Stimulated activated CD8-positive, alpha-beta memory T cell treated with anti-CD3 and anti-CD28 coated beads, Interleukin-15, amount 100 ng/mL, for 1 hour (primary cell): ENCODE data around the gene GPR55.
A peak's percentile ranks its signal among the peaks of the same experiment; 100 is the strongest.

Experiments used
- DNase-seq: peaks from one replicate; pipeline ENCODE4 v3.0.0-alpha.2; 2020; ENCODE audit warnings: low read depth

GPR55 gene

GRCh38 chr2:230919240-230919639, 5.8 kb downstream of the GPR55 start:
- DNase-seq = no peak

- no peak for DNase-seq
Measured at GRCh38 chr2:230916218-230916617, 8.8 kb downstream of the GPR55 start.

DNA sequence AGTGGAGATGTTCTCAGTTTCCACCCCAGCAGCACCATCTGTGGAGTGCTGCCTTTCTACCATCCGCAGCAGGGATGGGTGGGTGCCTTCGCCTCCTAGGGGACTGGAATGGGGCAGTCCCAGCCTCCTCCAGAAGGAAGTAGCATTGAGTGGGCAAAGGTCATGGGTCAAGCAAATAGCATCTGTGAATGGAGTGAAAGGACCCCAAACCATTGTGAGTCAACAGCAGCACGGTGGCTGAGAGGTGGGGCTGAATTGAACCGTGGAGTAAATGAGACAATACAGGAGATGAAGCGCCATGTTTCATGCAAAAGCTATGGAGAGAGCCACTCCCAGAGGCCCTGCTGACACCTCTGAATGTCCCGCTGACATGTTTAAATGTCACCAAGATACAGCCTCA, 9.7 kb downstream of the GPR55 start:
- no peak for DNase-seq

DNA sequence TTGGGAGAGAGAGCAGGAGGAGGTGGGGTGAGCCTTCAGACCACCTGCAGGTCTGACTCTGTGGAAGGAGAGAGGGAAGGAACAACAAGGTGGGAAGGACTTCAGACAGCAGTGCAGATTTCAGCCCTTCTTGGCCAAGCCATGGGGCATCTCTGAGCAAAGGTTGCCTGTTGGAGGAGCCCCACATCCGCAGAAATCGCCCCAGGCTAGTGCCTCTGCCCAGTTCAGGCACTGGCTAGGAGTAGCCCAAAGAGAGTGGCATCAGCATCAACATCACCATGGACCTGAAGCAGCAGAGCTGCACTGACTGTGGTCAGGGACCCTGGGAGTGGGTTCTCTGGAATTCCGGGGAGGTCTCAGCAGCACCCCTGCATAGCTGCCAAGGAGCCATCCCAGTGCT, 10.2 kb downstream of the GPR55 start:
- DNase-seq = no peak

- DNase-seq = no peak
Measured at GRCh38 chr2:230913406-230914143, 11.5 kb downstream of the GPR55 start.

- DNase-seq = no peak
Measured at GRCh38 chr2:230912724-230913123, 12.3 kb downstream of the GPR55 start.

- DNase-seq = no peak
Measured at GRCh38 chr2:230912046-230912445, 13.0 kb downstream of the GPR55 start.

GRCh38 chr2:230910546-230911177, 14.4 kb downstream of the GPR55 start:
- no peak for DNase-seq

- DNase-seq = no peak
Measured at GRCh38 chr2:230909841-230910545, 15.0 kb downstream of the GPR55 start.

GRCh38 chr2:230908595-230909191, 16.3 kb downstream of the GPR55 start:
- DNase-seq = no peak

DNA sequence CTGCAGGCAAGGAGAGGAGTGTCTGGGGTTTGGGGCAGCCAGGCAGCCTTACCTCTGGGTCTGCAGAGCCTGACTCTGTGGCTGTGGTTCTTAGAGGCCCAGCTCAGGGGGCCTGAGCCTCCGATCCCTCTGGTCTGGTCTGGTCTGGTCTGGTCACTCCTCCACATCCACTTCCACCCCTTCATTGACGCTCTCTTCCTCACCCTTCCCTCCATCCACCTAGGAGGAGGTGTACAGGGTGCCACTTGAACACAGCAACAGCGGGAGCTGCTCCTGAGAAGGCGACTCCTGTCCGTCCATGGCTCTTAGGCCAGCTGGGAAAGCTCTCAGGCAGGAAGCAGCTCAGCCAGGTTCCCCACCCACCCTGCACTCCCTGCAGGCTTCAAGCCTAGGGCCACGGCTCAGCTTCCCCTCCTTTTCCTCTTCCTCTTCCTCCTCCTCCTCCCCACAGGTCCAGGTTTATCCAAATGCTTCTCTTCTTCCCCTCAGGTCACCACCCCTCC, 16.9 kb downstream of the GPR55 start:
- DNase-seq = no peak

DNA sequence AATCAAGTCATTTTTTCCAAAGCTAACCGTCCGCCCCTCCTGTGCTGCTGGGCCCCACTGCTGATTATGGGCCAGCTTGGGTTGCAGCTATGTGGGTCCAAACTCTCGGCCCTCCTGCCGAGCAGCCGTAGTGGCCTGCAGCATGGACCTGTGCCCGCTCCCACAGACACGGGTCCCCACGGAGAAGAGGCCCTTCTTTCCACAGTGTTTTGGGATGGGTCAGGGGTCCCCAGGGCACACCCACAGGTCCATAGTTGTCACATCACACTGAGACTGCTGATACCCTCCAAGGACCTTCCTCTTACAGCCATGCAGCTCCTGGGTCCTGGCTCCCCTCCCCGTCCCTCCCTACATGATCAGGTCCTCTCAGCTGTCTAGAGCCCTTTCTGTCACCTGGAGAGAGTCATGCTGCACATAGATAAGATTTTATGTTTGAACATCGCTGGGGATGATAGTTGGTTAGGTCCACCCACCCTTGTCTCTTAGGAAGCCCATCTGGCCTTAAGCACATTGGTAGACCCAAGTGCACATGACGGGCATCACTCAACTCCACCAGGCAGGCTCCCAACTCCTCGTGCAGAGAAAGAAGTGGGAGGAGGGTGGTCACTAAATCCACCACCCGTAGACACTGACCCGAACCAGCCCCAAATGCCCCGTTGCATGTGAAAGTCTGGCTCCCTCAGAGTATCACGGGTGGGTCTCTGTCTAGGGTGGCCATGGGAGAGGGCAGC, 17.5 kb downstream of the GPR55 start:
- DNase-seq = no peak

GRCh38 chr2:230906471-230907230, 18.4 kb downstream of the GPR55 start:
- no peak for DNase-seq

- peak; percentile 67 for DNase-seq
Measured at GRCh38 chr2:230905448-230906421, 19.3 kb downstream of the GPR55 start.

GRCh38 chr2:230904856-230905447, 20.1 kb downstream of the GPR55 start:
- no peak for DNase-seq

DNA sequence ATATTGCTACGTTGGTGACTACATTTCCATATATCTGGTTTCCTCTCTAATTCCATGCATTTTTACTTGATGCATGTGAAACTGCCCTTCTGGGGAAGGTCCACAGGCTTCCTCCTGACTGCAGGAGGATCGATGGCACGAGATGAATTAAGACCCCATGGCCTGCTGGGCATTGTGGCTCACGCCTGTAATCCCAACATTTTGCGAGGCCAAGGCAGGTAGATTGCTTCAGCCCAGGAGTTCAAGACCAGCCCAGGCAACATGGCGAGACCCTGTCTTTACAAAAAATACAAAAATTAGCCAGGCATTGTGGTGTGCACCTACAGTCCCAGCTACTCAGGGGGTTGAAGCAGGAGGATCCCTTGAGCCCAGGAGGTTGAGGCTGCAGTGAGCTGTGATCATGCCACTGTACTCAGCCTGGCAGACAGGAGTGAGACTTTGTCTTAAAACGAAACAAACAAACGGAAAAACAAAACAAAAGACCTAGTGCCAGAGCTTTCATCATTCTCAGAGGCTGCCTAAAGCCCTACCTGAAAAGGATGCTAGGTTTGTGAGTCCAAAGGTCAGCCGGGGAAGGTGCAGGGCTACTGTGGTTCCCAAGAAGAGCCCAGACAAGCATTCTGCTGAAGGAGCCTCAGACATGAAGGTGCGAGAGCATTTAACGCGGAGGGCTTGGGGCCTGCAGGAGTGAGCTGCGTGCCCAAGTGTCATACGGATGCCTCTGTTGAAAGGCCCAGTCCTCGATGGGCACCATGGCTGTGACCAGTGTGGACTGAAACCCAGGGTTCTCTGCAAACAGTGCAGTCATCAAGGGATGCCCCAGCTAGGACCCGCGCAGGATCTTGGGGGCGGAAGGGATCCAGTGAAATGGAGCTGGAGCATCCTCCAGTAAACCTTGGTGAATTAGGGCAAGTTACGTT, 21.6 kb downstream of the GPR55 start:
- DNase-seq = no peak

GRCh38 chr2:230902180-230902899, 22.7 kb downstream of the GPR55 start:
- DNase-seq = no peak

GRCh38 chr2:230901006-230901405, 24.0 kb downstream of the GPR55 start:
- DNase-seq = no peak
